ENCODE results near the gene PDX1. TPM values are rescaled to one million over a fixed set of nuclear protein-coding genes. Genes with fewer than 3 reads are reported as not detected.
A peak's percentile ranks its signal among the peaks of the same experiment; 100 is the strongest.
"Not testable (repeated sequence)": the region's sequence is repeated elsewhere in the genome, so short reads cannot be mapped to it uniquely, and the experiment has no call there.

PDX1 gene
- polyA plus RNA-seq, 3 donors: not detected

DNA sequence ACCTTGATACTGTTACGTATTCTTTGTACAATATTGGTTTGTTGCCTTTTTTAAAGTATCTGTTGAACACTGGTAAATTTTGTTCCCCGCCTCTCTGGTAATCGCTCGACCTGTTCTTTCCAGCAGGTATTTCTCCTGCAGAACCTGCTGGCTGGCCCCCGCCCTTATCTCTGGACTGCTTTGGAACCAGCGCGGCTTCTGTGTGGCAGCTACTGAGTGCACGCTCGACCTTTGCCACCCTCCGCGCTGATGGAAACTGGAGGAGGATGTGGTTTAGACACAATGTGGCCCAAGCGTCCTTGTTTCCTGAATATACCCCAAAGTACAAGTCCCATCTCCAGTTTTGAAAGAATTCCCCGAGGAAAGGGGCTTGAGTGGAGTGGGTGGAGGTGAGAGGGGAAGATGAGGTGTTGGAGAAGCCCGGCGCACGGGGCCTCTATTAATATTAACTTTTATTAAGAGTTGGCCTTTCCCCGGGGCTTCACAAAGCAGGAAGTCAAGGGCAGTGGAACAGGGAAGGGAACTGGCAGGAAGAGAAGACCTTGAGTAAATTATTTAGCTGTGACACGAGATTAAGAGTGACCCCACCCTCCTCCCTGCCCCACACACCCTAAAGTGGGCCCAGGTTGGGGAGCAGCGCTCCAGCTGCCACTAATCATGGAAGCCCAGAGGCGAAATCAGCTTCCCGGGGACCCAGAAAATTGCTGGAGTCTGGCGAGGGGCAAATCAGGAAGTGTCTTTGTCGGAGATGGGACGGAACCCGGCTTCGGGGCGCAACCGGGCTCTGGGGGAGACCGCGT is 33.3 kb downstream of the PDX1 start:
- no peak for DNase-seq (ENCODE audit: extremely low read depth in 1 of 11, low read depth in 9 of 11, low spot score in 4 of 11)

DNA sequence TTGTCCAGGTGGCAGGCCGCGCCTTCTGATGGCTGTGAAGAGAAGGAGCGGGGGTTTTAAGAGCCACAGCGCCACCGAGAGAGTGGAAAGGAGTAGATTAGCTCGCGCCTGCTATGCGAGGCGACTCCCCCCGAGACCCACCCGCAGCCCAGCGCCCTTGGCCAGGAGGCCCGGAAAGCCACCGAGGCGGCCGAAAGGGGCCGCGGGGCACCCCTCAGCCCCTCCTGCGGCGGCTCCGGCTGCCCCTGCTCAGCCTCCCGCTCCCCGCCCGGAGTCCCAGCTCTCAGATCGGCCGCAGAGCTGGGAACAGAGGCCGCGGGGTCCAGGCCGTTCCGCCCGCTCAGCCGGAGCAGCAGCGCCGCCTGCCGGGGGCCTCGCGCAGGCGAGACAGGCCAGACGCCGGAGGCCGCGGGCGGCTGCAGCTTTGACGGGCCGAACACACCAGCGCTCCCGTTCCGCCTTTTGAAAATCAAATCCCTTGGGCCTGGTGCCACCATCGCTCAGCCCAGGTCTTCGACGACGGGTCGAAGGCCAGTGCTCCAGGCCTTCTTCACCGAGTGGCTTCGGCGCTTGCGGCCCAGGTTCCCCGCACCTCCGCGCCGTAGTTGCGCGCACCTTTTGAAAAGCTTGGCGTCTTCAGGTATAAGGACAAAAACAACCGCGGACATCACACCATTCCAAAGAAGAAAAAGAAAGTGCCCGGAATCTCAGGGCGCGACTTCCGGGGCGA is 34.0 kb downstream of the PDX1 start:
- peak; percentile 38 to 84 (median 73) for DNase-seq (ENCODE audit: extremely low read depth in 1 of 11, low read depth in 9 of 11, low spot score in 4 of 11)

DNA sequence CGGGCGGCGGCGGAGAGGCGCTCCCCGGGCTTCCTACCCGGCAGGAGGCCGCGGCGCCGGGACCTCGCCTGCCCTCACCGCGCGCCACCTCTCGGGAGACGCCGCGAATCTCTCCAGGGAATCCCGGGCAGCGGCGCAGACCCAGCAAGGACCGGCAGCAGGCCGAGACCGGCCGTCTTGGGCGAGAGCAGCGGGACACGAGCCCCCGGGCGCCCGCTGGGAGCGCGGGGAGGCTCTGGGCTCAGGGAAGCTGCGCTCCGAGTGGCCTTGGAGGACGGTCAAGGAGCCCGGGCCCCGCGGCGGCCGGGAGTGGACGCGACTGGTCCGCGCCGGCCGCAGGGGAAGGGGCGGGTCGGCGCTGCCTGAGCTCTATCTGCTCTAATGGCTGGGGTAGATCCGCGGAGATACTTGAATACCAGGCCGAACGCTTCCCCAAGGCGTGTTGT is 34.6 kb downstream of the PDX1 start:
- no peak for DNase-seq (ENCODE audit: extremely low read depth in 1 of 11, low read depth in 9 of 11, low spot score in 4 of 11)

DNA sequence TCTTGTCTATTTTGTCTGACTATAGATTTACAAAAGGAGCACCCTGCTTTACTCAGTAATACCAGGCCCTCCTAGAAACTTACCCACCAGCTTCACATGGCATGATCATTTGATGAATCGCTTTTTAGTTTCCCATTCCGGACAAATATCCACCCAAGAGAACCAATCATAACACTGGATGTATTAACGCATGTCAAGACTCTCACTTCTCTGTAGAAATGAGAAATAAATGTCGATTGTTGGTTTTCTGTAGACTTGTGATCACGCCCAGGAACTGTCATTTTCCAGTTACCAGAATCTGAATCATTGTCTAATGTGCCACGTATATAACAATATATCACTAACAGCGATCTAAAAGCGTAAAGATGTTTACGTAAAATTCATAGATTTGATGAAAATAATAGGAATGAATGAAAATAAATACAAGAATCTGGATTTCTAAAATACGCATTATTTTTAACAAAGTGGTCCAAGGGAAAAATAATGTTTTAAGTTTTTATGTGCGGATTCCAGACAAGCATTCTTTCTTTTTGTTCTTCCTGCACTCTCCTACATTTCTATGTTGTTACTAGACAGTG is 35.3 kb downstream of the PDX1 start:
- DNase-seq (ENCODE audit: extremely low read depth in 1 of 11, low read depth in 9 of 11, low spot score in 4 of 11): no peak

DNA sequence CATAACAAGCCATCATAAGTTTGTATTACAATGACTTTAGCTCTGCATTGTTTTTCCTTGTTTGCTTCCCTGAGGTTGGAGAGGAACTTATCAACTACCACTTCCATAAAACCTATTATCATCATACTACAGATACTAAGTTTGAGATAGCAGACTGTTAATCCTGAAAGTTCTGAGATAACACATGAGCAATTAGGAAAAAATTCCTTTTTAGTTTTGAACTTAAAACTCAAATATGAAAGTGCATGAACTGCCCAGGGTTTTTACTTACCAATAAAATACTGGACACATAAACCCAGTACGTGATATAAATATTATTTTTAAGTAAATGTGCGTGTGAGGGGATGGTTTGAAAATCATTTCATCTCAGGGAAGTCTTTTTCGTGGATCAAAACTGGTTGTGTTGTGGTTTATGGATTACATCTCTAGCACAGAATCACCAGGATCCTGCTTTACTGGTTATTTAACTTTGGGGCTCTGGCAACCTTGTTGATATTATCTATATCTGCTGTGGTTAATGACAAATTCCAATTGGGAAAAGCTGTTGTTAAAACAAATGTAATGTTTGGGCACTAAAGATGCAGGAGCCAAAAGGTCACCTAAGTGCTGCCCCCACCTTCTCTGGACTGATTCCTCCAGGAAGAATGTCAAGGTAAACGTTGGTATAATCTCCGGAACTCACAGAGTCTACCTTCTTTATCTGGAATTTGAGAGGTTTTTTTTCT is 36.9 kb downstream of the PDX1 start:
- no peak for DNase-seq (ENCODE audit: extremely low read depth in 1 of 11, low read depth in 9 of 11, low spot score in 4 of 11)

DNA sequence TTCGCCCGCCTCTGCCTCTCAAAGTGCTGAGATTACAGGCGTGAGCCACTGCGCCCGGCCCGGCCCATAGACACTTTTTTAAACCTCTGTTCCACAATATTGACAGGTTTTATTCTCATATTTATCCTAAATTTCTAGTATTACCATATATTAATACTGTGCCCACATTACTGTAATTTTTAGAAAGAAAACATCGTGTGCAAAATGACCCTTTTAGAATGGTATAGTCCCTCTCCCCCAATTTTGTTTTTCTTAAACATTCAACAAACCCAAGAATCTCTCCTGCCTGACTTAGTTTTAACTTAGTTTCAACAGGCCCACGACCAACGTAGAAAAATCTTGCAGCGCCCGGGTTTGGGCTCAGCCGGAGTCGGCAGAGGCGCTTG is 40.2 kb downstream of the PDX1 start:
- no peak for DNase-seq (ENCODE audit: extremely low read depth in 1 of 11, low read depth in 9 of 11, low spot score in 4 of 11)

DNA sequence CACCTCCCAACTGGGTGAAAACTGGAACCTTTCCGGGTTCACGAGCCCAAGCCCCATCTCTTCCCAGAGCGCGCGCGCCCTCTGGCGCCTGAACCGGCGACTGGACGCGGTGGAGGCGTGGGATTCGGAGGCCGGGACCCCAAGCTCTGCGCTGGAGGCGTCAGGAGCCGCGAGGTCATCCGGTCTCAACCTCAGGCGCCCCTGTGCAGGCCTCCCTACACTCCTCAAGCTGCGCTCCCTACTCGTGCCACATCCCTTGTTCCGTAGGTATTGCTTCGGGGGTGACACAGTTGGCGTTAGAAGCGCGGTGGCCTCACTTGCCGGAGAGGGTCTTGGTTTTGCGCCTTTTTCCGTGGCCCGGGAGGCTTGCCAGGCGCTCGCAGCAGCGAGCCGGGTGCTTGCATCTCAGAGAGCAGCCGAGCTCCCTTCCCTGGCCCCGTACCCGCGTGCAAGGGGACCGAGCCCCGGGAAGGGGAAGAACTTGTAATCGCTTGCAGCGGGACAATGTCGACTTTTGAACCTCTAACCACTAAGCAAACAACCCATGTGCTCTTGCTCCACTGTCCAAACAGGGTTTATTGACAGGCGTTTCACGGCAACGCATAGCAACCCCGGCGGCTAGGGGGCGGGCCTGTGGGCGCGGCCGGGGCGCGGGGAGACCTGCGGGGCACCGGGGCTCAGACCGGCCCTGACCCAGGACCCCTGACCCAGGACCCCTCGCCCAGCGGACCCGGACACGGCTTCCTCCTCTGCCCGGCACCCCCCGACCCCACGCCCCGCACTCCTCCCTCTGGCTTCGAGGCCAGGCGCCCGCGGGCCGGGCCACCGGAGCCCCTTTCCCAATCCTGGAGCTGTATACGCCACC is 40.8 kb downstream of the PDX1 start:
- no peak for DNase-seq (ENCODE audit: extremely low read depth in 1 of 11, low read depth in 9 of 11, low spot score in 4 of 11)

DNA sequence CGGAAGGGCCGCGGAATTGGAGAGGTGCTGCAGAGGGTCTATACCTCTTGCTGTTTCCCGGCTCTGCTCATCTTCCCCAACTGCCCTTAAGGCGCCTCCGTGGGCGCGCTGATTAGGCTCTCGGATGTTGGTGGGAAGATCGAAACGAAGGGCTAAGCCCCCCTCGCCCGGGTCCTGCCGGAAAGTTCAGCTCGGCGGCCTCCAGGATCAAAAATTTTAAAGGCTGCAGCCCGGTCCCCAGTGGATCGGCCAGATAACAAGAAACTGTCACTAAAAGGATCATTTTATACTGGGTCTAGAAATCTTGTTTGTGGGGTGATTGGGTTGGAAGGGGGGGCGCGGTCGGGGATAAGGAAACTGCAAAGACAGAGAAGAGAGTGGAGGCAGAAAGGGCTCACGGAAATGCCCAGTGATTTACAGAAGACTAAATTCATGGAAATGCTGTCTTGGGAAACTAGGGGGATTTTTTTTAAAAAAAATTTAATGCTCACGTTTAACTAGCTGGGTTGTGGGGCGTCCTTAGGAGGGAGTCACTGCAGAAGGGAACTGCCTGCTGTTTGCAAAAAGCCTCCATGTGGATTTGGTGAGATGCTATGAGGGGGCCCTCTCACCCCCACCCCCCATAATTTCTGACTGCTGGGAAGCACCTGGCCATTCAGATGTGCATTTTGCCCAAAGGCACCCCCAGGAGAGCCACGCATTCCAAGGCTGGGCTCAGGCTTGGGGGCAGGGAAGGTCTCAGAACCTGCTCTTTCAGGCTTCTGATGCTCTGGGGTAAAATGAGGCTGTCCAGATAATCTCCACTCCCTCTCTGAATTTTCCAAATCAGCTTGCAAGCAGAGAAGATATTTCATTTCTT is 41.7 kb downstream of the PDX1 start:
- no peak for DNase-seq (ENCODE audit: extremely low read depth in 1 of 11, low read depth in 9 of 11, low spot score in 4 of 11)

DNA sequence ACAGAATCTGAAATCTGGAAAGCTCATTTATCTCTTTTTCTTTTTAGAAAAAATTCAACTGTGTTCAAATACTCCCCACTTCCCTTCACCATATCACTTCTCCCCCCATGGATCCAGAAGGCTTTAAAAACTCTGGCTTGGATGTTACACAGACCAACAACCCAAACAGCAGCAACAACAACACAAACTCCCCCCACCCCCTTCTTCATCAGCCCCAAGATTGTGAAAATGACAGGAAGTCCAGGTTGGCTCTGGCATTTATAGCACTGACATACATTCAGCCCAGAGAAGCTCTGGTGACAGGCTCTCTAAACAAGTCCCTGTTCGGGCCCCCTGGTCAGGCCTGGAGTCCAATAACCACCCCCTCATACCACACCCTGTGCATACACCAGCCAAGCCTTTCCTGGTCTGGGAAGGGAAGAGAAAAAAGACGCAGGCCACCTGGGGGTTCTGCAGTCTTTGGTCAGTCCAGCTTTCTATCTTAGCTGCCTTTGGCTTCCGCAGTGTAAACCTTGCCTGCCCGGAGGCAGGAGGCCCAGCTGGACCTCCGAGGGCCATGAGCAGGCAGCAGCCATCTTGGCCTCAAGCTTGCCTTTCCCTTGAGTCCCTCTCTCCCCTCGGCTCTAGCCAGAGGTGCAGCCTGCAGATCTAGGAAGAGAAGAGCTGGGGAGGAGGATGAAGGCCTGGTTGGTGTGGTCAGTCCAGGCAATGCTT is 42.5 kb downstream of the PDX1 start:
- DNase-seq (ENCODE audit: extremely low read depth in 1 of 11, low read depth in 9 of 11, low spot score in 4 of 11): no peak

DNA sequence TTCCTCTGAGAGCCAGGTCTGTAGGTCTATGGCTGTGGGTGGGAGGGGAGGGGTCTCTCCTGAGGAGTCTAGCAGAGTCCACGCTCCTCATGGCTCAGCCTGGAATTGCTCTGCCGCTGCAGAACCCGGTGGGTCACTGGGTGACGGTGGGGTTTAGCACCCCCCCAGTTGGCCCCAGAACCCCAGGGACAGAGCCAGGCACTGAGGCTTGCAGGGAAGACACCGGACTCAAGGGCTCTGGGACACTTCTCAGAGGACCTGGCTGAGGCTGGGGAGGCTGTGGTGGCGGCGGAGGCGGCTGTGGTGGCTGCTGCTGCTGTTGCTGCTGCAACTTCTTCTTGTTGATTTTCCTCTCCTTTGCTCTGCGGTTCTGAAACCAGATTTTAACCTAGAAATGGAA is 43.2 kb downstream of the PDX1 start:
- no peak for DNase-seq (ENCODE audit: extremely low read depth in 1 of 11, low read depth in 9 of 11, low spot score in 4 of 11)

DNA sequence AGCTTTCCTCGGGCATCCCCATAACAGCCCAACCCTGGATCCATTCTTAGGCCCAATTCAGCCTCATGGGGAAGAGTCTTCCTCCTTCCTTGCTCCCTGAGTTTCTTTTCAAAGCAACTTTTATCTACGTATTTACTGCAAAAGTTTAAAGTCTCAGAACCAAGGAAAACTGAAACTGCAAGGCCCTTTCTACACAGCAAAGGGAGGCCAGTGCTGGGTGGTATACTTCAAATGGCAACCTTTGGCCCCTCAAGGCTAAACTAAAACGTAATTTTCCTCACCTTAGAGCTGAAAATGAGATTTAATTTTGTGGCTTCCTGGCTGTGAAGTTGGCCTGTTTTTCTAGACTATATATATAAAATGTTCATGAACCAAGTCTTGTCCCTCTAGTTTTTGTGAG is 43.7 kb downstream of the PDX1 start:
- DNase-seq (ENCODE audit: extremely low read depth in 1 of 11, low read depth in 9 of 11, low spot score in 4 of 11): no peak

DNA sequence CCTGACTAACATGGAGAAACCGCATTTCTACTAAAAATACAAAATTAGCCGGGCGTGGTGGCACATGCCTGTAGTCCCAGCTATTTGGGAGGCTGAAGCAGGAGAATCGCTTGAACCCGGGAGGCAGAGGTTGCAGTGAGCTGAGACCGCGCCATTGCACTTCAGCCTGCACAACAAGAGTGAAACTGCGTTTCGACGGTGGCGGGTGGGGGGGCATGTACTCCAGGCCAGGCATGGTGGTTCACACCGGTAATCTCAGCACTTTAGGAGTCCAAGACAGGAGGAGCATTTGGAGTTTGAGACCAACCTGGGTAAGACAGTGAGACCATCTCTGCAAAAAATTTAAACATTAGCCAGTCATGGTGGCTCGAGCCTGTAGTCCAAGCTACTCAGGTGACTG is 44.4 kb downstream of the PDX1 start:
- not testable (repeated sequence) for DNase-seq (ENCODE audit: extremely low read depth in 1 of 11, low read depth in 9 of 11, low spot score in 4 of 11)

DNA sequence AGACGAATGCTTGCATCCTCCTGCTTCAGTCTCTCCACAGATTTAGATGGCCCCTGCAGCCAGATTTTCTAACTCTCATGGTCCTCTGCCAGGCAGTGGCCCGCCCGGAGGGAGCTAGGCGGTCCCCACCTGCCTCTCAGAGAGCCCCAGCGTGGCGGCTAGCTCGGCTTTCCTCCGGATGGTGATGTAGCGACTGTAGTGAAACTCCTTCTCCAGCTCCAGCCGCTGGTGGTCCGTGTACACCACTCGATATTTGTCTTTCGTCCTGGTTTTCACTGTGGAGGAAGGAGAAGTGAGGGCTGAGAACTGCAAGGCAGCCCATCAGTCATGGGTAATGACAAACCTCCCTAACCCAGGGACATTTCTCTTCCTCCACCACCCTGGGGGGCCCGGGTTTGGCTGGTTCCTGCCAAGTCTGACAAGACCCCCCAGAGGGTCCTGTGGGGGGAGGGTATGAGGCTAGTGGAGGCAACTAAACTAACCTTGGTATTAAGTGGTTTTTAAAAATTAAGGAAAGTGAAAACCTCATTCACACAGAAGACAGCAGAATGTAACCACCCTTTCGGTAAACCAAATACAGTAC is 45.0 kb downstream of the PDX1 start:
- DNase-seq (ENCODE audit: extremely low read depth in 1 of 11, low read depth in 9 of 11, low spot score in 4 of 11): no peak

DNA sequence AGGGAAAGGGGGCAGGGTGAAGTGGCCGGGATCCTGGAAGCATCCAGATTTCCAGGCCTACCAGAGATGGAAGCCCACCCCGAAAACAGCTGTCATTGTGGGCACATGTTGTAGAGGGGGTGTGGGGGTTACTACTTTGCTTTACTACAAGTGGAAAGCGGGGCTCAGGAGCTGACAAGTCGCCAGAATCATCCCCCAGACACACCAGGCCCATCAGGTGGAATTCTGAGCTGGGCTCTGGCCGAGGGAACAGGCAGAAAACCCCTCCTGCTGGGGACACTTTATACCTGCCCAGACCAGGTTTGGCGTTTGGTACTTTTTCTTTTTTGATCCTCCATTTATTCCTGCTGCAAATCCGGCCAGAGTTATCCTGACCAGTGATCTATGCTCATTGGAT is 45.5 kb downstream of the PDX1 start:
- no peak for DNase-seq (ENCODE audit: extremely low read depth in 1 of 11, low read depth in 9 of 11, low spot score in 4 of 11)

DNA sequence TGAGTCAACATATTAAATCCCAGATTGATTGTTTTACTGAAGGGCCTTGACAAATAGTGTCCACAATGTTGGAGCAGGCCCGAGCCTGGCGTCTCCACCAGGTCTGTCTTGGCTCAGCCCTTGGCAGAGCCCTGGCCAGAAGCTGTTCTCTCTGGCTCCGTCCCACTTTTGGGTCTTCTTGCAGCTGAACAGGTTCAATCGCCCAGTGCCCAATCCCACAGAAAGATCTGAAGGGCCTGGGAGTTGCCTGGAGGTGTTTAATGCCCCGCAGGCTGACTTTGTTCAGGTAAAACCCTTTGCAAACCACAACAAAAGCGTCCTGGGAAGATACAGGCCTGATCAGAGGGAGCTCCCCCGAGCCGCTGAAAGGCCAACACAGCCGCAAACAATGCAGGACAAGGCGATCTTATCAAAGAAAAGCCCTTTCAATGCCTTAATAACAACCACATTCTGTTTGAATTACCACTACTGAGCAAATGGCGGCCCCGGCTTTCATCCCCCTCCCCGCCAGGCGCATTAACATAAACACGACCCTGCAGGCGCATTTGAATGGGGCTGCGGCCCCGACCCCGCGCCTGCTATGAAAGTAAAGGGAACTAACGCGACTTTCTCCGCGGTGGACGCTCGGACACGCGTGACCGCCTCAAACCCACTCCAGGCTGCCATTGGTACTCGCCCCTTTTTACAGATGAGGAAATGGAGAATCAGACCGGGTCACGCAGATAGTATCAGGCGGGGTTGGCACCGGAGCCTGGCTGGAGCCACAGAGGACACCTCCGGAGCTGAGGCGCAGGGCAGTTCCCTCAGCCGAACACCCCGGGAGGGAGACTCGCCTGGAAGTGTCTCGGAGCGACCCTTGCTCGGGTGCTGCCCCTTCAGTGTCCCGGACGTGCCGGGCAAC is 46.2 kb downstream of the PDX1 start:
- no peak for DNase-seq (ENCODE audit: extremely low read depth in 1 of 11, low read depth in 9 of 11, low spot score in 4 of 11)

DNA sequence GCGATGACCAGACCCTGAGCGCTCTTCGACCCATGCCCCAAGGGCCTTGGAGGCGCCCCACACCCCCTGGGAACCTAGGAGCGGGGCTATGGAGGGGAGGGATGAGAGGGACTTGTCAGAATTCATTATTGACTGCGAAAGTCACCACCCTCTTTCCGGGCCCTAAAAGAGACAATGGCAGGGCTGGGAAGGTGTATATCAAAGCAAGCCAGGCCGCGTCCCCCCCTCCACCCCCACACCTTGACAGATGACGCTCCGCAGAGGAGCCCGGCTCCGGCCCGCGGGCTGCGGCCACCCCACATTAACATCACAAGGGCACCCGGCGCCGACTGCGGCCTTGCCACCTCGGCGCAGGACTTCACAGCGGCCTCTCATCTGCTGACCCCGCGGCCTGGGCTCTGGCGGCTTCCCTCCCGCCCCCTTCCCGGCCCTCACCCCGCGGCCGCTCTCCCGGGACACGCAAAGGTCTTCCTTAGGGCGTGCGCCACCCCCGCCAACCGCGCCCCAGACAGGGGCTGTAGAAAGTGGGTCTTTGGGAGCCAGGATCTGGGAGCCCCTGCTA is 46.9 kb downstream of the PDX1 start:
- DNase-seq (ENCODE audit: extremely low read depth in 1 of 11, low read depth in 9 of 11, low spot score in 4 of 11): no peak
